OCI-LY1 (cell line): ENCODE results near the gene E4F1.

Experiments used
- CTCF ChIP-seq: fragments of 200-600 bp; sonication (generic), shearing (Covaris generic); IDR thresholded peaks from 2 replicates; pipeline ENCODE4 v1.5.1; 2017; ENCODE audit warnings: mild to moderate bottlenecking, antibody characterized with exemption, low read length, moderate library complexity, mixed read lengths
- EZH2 ChIP-seq: fragments of 200-600 bp; sonication (generic), shearing (Covaris generic); IDR thresholded peaks from 2 replicates; pipeline ENCODE4 v1.8.0; 2017; ENCODE audit warnings: borderline replicate concordance, mixed run types, mild to moderate bottlenecking, antibody characterized with exemption, low read length, moderate library complexity, mixed read lengths

- TF ChIP-seq CTCF (no peak), EZH2 (no peak)
Measured at GRCh38 chr16:2176047-2176446, 47.3 kb upstream of the E4F1 start.
